GM18873 (cell line): ENCODE measurements around the gene MRPS35.
"Not testable (repeated sequence)": the region's sequence is repeated elsewhere in the genome, so short reads cannot be mapped to it uniquely, and the experiment has no call there.

ENCODE experiments used
- ATAC-seq: cut with Tn5 transposase; IDR thresholded peaks from one replicate; pipeline ENCODE4 v1.9.1; 2021; ENCODE audit warnings: mild to moderate bottlenecking, moderate library complexity, moderate number of reproducible peaks; ENCODE audit not compliant: unreplicated experiment, low FRiP score

Gene MRPS35

DNA sequence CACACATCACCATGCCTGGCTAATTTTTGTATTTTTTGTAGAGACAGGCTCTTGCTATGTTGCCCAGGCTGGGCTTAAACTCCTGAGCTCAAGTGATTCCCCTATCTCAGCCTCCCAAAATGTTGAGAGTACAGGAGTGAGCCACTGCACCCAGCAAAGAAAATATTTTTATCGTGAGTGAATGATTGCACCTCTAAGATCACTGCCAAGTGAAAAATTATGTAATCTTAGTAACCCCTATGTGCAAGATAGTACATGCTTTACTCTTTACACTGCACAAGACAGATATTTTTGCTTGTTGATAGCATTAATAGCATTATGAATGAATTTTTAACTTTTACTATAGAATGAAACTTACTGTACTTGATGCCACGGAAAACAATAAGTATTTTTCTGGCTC is 3.4 kb upstream of the MRPS35 start:
- ATAC-seq, result no peak

DNA sequence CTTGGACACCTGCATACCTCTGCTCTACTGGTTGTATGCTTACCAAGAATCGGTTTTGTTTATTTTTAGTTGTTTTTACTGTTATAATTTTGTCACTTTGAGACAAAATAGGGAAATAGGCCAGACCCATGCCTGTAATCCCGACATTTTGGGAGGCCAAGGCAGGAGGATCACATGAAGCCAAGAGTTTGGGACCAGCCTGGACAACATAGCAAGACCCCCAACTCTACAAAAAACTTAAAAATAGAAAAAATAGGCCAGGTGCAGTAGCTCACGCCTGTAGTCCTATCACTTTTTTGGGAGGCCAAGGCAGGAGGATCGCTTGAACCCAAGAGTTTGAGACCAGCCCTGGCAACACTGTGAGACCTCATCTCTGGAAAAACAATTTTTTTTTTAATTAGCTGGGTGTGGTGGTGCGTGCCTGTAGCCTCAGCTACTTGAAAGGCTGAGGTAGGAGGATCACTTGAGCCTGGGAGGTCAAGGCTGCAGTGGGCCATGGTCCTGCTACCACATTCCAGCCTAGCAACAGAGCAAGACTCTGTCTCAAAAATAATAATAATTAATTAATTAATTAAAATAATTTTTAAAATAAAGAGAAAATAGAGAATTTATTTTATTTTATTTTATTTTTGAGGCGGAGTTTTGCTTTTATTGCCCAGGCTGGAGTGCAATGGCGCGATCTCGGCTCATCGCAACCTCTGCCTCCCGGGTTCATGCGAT is 1.3 kb upstream of the MRPS35 start:
- no peak for ATAC-seq

DNA sequence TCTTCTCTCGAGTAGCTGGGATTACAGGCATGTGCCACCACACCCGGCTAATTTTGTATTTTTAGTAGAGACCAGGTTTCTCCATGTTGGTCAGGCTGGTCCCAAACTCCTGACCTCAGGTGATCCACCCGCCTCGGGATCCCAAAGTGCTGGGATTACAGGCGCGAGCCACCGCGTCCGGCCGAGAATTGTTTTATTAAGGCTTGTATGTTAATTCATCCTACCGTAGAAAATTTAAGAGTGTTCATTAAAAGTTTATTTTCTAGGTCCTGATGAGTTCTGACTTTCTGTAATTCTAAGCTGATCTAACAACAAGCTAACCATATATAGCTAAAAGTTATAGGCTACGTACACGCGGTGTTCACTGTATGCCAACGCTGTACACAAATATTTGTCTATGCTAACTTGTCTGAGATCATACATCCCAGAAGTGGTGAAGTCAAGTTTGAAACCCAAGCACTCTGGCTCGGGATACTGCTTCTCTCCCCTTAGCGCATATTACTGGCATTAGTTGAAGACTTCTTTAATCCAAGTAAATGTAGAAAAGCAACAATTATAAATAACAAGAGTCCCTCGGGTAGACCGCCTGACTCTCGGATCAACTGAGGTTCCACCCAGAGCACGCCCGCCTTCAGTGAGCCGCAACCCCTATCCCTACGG is 570 bp upstream of the MRPS35 start:
- peak; percentile 28 for ATAC-seq

DNA sequence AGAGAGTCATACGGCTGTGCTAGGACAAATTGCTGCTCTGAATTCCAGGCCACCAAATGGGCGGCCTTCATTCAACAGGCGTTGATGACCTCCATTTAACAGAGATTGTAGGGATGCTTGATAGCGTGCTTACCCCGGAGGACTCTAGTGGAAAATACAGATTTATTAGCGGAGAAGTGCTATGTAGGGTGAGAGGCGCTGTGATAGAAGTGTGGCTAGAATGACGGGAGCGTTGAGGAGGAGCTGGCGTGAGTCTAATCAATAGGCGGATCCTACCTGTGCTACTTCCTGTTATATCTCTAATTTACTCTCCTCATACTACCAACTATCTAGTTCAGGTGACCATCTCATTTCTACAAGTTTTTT is 668 bp downstream of the MRPS35 start:
- no peak for ATAC-seq

DNA sequence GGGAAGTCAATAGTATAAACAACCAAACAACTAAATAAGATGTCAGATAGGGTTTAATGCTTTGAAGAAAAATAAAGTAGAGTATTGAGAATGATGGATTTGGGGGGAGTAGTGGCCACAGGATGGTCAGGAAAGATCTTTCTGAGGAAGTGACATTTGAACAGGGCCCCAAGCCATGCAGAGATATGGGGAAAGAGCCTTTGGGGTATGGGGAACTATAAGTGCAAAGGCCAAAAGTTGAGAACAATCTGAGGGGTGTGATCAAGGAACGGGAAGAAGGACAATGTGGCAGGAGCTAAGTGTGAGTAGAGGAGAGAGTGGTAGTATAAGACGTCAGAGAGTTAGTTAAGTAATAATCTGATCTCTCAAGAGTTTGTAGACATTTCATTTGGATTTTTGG is 1.3 kb downstream of the MRPS35 start:
- ATAC-seq, result no peak

DNA sequence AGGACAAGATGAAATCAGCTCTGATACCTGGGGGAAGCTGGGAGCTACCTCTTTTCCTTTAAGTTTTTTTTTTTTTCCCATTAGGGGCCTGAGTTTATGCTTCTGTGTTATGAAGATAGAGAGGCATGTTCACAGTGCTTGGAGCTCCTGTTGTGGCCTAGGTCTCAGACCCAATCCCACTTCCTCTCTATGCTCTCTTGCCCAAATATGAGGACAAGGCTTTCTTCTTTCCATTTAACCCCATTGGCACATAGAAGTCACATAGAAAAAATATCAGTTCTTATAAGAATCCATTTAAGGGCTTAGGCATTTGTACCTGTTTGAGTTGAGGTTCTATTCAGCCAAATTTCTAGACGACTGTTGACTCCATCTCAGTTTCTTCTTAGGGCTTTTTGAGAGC is 12.6 kb downstream of the MRPS35 start:
- ATAC-seq, result no peak

DNA sequence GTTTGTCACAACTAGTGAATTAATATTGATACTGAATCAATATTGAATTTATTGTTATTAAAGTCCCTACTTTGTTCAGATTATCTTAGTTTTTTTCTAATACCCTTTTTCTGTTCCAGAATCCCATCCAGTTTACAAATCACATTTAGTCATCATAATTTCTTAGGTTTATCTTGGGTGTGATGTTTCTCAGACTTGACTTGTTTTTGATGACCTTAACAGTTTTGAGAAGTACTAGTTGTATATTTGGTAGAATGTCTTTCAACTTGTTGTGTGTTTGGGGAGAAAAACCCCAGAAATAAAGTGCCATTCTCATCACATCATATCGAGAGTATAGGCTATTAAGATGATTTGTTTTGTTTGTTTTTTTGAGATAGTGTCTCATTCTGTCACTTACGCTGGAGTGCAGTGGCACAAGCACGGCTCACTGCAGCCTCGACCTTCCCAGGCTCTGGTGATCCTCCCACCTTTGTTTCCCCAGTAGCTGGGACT is 19.5 kb downstream of the MRPS35 start:
- ATAC-seq, result no peak

DNA sequence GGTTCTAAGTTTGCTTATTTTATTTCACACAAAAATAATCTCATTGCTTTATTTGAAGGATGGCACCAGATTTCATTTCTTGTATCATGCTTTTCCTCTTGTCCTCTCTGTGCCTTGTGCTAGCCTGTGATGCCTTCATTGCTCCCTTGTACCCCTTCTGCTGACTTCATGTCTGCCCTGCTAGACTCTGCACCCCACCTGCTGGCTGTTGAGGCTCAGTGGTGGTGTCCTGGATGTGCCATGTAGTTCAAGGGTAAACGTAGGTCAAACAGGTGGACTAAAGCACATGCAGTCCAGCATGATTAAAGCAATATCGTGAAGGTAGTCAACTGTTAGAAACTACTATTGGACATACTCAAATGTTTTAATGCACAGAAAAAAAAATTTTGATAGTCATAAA is 21.6 kb downstream of the MRPS35 start:
- ATAC-seq, result no peak

DNA sequence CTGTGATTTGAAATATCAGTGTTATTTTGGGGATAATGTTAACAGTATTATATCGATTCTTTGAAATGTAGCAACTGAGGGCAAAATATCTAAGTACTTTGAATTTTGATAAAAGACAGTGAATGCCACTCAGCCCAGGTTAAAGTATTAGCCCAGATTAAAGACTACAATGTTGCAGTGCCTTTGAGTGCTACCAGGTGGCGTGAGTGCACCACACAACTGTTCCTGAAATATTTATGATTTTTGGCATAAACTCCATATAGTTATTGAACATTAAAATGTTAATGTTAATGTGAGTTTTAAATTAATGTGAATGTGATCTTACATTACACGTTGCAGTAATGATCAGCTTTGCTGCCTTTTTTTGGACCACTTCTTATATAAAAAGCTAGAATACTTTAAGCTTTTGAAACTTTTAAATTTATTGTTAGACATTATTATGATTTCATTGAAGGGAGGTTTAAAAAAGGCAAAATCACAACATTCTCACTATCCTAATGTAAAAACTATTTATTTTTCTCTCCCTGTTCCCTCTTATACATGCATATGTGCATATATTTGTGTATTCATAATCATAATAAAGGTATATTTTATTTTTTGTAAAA is 22.5 kb downstream of the MRPS35 start:
- ATAC-seq, result no peak

DNA sequence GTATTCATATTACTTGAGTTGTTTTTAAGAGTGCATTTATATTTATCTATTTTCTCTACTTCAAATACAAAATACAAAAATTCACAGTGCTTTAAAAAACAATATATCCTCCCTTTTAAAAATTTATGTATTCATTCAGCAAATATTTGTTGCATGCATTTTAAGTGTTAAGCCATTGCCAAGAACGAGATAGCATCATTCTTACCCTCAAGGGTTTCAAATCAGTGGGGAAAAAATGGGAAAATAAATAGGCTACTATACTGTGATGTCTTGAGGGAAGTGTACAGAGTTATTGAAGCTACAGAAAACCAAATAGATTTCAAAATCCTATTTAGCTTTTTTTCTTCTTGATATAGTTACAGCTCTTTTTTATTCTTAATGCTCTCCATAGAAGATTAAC is 23.2 kb downstream of the MRPS35 start:
- ATAC-seq, result no peak

DNA sequence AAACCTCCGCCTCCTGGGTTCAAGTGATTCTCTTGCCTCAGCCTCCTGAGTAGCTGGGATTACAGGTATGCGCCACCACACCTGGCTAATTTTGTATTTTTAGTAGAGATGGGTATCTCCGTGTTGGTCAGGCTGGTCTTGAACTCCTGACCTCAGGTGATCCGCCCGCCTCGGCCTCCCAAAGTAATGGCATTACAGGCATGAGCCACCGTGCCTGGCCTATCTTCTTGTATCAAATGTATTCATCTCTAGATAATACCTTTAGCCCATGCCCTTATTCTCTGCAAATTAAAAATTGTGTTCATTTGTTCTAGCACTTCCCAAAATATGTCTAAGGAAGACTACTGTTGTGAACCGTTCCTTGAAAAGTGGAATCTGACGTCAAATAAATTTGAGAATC is 23.7 kb downstream of the MRPS35 start:
- not testable (repeated sequence) for ATAC-seq

DNA sequence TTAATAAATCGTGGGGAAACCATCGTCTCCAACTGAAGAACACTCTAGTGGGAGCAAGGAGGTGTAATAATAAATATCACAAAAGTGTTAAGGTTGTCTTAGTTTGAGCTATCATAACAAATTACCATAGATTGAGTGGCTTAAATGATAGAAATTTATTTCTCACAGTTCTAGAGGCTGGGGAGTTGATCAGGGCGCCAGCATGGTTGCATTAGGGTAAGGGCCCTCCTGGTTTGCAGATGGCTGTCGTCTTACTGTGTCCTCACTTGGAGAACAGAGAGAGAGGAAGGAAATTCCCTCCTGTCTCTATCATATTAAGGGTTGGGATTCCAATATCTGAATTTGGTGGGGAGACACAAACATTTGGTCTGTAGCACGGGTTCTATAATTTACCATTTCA is 33.0 kb downstream of the MRPS35 start:
- no peak for ATAC-seq

DNA sequence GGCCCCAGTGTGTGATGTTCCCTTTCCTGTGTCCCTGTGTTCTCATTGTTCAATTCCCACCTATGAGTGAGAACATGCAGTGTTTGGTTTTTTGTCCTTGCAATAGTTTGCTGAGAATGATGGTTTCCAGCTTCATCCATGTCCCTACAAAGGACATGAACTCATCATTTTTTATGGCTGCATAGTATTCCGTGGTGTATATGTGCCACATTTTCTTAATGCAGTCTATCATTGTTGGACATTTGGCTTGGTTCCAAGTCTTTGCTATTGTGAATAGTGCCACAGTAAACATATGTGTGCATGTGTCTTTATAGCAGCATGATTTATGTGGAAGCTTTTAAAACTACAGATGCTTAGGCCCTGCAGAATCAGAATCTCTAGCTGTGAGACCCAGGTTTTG is 35.1 kb downstream of the MRPS35 start:
- not testable (repeated sequence) for ATAC-seq

DNA sequence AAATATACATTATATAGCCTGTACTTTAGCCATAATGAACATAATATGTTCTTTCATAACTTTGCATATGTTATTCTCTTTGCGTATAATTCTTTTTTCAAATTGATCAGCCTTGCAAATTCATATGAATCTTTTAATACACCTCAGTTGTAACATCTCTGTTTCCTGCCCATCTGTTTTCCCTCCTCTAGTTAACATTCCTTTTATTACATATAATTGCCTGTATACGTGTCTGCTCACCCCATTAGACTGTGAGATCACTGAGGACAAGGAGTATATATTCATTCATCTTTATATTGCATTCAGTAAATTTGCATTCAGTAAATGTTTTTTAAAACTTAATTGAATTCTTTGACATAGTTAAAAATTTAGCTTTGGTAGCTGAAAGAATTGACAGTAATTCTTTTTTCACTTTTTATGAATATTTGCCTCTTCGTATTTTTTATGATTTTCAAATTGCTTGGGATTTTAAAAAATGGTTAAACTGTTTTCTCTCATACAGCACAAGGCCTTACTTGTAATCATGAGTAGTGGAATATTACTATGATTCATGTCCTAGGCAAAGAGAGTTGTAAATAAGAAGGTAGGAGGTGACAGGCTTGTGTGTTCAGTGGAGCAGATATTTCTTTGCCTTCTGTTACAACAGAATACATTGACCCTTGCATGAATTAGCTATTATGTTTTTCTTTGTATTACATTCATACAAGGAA is 36.6 kb downstream of the MRPS35 start:
- ATAC-seq, result no peak

DNA sequence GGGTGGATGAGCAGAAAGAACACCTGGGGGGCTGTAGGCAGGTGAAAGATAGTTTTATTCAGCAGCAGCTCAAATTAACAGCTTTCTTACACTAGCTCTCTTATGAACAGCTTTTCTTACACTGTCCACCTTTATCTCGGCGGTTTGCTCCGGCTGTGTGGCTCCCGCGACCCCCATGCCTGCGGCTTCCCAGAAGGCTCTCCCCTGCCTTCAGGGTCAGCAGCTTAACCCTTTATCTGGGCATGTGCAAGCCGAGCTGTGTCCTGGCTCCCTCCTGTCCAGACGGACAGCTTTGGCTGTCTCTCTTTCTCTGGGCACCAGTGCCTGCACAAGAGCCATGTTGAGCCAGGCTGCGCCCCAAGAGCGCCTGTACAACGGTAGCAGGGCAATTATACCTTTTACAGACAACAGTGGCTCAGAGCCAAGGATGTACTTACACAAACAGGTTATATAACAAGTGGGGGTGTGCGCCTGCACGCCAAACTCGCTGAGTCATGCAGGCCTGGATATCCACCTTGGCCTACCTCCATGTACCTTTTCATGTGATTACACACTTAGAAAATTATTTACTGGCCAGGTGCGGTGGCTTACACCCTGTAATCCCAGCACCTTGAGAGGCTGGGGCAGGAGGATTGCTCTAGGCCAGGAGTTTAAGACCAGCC is 40.9 kb downstream of the MRPS35 start:
- no peak for ATAC-seq

DNA sequence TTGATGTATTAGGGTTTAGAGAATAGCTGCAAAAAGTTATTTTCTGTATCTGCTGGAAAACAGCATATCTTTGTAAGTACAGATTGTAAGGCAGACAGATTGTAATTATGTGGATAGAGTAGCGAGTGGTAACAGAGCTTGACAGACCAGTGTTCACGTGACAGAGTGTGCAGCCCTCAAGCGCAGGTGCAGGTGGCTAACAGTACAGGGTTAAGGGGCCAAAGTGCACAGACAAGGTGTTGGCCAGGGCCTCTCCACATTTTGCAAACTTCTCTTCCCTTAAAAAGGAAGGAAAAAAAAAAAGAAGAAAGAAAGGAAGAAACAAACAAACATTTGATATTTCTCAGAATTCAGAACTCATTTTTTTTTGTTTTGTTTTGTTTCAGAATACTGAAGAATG is 44.2 kb downstream of the MRPS35 start:
- ATAC-seq, result no peak

DNA sequence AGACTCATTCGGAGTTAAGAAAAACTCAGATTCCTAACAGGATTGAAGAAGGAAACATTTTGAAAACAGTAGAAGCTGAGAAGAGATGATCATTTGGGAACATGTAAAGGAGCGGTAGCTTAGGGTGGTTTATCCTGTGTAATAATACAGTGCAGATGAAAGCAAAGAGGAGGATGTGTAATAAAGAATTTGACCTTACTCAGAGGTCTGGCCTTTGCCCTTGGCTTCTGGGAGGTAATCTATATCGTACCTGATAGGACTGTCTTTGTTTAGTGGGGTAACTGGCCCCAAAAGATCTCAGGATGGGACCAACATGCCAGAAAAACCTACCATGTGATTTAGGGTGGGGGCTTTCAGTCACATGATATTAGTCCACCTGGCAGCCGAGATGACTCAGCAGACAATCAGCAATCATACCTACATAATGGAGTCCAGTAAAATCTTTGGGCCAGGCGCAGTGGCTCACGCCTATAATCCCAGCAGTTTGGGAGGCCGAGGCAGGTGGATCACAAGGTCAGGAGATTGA is 46.1 kb downstream of the MRPS35 start:
- no peak for ATAC-seq

DNA sequence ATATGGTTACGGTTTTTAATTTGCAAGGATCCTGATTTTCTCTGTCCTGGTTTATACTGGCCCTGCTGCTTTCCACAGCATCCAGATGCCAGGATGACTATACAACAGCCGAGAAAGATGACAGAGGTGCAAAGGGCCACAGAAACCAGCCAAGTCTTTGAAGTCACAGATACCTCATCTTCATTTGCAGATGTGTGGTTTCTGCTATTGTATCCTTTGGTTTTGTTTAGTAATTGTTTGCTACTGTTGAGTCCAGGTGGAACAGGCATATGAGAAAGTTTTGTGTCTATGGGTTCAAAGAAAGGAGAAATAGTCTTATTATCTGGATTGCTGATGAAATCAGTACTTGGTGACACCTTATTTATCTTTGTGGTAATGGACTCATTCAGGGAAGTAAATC is 52.1 kb downstream of the MRPS35 start:
- no peak for ATAC-seq

DNA sequence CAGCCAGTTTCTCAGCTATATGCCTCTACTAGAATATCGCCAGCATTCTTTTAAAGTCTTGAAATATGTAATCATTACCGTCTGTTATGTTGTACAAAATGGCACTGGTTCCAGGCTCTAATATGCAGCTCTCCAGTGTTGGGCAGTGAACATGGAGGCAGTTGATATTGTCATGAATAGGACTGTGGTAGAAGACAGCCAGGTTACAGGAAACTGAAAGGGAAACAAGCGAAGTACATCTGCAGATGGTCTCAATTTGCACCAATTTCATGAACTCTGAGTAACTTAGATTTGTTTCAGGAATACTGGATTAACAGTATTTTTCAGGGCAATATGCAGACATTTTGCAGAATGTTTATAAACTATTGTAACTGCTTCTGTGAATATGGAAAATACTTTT is 56.0 kb downstream of the MRPS35 start:
- no peak for ATAC-seq

DNA sequence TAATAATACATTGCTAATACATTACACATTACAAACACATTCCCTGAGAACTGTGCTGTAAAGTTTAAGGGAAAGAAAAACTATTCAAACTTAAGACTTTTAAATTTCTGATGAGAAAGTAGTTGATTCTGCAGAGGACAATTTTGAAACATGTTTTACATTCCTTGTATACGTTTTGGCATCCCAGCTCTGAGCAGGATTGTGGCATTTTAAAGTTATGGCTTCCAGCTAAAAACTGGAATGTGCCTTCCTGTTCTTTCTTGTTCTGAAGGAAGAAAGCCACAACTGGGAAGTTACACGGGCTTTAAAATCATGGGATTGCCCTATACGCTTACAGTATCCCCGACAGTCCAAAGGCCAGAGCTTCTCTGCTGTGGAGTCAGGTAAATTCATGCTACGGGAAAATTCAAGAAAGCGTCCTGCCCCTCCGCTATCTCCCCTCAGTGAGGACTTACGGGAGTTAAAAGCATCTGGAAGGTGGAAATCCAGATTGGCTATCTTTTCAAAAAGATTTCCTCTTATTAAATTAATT is 58.6 kb downstream of the MRPS35 start:
- no peak for ATAC-seq
